HG02840 (cell line): ENCODE measurements around the gene SDK2.
"Not testable (repeated sequence)": the region's sequence is repeated elsewhere in the genome, so short reads cannot be mapped to it uniquely, and the experiment has no call there.

Source experiments
- ATAC-seq: cut with Tn5 transposase; IDR thresholded peaks from one replicate; pipeline ENCODE4 v1.9.1; 2021; ENCODE audit warnings: mild to moderate bottlenecking, moderate library complexity, moderate number of reproducible peaks; ENCODE audit not compliant: unreplicated experiment, low FRiP score

The SDK2 gene

DNA sequence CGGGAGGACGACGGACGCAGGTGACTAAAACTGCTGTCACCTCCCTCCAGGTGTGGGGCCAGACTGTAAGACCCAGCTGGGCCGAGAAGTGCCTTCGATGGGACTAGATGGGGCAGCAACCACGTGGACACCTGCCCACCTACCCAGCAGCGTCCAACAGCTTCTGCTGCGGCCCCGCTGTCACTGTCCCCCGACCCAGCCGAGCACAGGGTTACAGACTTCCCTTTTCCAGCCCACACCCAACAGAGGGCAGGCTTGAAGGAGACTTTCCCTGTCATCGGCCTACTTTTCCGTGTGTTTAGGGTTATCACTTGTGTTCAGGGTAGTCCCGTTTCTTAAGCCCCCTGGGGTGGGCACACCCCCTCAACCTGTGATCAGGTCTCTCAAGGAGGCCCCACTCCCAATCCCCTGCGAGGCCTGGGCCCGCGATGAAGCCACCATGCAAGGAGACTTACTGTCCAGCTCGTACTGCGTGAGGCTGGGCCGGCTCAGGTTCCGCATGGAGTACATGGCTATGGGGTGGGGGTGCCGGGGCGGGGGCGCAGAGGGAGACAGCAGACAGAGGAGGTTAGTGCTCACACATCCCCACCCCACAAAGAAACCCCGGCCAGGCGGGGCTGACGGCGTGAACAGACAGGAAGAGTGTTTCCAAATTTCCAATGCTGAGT is 263.7 kb downstream of the SDK2 start:
- no peak for ATAC-seq

DNA sequence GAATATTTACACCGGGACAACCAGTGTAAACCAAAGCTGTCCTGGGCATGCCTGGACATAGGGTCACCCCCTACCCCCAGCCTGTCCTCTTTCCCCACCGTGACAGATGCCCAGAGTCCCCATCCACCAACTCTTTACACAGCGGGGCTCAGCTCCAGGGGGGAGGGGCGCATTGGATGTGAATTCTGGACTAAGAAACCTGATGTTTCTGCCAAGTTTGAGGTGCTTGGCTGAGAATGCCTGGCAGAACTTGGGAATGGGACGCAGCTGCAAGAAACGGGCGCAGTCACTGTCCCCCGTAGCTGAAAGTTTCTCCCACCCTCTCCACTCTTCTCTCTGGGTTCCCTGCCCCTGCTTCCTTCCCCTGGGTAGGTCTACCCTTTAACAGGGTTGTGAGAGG is 264.4 kb downstream of the SDK2 start:
- no peak for ATAC-seq

DNA sequence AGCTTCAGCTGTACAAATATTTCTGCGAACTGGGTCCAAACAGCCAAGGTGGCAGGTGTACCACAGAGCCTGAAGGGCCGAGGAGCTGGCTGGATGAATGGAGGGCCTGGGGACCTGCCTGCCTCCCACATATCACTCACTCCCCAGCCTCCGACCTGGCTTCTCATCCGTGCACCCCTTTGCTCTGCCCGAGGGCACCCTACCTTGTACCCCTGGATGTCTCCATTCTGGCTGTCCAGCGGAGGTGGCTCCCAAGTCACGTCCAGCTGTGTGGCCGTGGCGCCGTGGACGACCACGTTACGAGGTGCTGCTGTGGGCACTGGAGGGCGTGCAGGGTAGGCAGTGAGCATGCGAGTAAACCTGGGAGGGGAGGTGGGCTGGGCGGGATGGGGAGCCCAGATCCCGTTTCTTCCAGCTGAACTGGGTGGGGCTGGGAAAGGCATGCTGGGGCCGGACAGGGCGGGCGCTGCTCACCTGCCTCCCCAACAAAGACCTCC is 265.2 kb downstream of the SDK2 start:
- ATAC-seq = no peak

DNA sequence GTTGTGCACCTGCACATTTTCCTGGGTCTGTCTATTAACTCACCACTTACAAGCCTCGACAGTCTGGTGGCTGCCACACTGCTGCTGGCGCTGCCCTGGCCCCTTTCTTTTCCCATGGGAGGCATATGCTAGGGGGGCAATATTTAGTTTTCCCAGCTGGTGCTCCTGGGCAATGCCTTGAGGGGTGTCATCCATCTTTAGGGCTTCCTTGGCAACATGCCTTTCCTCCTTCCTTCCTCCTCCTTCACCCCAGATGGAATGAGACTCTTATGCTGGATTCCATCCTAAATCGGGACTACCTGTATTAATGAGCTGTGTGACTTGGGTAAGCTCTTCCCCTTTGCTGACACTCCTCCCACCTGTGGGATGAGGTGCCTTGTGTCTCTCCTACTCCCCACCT is 267.6 kb downstream of the SDK2 start:
- ATAC-seq = no peak

DNA sequence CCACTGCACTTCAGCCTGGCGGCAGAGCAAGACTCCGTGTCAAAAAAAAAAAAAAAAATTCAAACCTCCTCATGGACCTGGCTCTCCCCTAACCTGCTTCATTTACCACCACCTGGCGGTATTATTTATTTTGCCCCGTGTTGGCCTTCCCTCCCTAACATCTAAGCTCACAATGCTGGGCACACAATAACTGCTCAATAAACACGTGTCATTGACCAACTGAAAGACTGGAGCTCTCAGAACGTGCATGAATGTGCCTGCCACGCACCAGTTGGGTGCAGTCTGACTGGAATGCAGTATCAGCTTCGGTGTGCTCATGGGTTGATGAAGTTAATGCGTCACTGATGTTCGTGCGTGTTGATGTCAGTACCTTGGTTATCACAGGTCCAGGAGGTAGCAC is 268.1 kb downstream of the SDK2 start:
- no peak for ATAC-seq

DNA sequence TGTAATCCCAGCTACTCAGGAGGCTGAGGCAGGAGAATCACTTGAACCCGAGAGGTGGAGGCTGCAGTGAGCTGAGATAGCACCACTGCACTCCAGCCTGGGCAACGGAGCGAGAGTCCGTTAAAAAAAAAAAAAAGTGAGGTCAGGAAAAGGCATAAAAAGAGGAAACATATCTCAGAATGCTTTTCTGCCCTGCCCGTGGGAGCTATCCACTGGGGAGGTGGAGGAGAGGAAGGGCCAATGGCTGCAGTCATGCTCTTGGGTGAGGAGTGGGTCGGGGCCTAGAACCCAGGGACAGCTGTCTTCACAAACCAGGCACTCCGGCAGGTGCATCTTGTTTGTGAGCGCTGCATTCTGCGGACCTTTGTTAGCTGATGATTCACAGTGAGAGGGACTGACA is 272.4 kb downstream of the SDK2 start:
- no peak for ATAC-seq

DNA sequence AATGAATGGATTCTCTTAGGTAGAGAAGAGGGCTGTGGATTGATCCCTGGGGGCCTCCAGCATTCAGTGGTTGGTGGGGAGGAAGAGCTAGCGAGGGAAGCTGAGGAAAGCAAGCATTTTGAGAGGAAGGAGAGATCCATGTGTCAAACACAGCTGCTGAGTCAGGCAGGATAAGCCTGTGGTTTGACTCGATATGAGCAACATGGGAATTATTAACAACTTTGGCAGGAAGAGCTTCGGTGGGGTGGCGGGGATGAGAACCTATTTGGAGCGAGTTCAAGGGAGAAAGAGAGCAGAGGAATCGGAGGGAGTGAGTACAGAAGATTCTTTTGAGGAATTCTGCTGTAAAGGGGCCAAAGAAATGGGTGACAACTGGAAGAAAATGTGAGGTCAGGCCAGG is 273.0 kb downstream of the SDK2 start:
- no peak for ATAC-seq

DNA sequence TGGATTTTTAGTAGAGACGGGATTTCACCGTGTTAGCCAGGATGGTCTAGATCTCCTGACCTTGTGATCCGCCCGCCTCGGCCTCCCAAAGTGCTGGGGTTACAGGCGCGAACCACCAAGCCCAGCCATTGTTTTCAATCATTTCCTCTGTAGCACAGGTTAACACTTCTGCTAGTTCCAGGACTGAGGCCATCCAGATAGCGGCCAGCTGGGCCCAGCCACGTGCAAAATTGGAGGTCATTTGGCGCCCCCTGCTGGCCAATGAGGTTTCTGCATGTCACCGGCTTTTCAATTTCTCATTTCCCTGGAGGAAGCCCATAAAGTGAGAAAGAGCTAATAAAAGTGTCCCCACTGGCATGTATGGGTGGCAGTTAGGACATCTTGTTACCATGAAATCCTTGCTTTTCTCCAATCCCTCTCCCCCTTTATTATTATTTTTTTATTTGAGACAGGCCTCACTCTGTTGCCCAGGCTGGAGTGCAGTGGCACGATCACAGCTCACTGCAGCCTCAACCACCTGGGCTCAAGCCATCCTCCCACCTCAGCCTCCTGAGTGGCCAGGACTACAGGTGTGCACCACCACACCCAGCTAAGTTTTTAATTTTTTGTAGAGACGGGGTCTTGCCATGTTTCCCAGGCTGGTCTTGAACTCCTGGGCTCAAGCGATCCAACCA is 274.3 kb downstream of the SDK2 start:
- ATAC-seq = not testable (repeated sequence)

DNA sequence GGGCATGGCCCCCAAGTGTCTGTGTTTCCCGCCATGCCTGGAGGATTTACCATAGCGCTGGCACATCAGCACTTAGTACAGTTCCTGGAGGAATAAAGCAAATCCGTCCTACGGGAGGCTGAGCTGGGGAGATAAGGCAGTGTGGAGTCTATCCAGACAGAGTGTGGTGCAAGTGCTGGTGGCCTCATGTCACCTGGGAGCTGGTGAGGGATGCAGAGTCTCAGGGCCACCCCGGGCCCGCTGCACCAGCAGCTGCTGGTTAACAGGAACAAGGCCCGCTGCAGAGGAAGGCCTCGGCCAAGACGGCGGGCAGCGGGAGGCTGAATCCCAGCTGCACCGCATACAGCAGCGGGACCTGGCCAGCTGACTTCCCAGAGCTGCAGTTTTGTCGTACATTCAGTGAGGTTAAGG is 275.1 kb downstream of the SDK2 start:
- no peak for ATAC-seq

DNA sequence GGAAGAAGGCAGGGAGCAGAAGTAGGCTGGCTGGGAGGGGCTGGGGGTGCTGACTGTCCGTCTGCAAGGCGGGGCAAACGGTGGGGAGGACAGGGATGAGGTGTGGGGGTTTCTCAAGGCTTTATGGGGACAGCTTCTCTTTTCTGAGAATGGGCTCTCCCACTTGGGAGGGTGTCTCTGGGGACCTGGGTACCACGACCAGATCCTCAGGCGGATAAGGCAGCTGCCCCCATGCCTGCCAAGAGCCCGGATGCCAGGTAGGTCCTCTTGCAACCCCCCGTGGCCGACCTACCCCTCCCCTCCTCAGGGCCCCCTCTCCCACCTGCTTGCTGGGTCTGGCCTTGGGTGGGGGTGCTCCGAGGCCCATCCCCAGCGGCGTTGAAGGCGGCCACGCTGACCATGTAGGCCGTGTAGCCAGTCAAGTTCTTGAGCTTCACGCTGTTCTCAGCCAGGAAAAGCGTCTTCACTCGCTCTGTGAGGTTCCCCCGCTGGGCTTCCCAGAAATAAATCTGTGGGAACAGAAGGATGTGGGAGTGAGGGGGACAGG is 276.1 kb downstream of the SDK2 start:
- no peak for ATAC-seq

DNA sequence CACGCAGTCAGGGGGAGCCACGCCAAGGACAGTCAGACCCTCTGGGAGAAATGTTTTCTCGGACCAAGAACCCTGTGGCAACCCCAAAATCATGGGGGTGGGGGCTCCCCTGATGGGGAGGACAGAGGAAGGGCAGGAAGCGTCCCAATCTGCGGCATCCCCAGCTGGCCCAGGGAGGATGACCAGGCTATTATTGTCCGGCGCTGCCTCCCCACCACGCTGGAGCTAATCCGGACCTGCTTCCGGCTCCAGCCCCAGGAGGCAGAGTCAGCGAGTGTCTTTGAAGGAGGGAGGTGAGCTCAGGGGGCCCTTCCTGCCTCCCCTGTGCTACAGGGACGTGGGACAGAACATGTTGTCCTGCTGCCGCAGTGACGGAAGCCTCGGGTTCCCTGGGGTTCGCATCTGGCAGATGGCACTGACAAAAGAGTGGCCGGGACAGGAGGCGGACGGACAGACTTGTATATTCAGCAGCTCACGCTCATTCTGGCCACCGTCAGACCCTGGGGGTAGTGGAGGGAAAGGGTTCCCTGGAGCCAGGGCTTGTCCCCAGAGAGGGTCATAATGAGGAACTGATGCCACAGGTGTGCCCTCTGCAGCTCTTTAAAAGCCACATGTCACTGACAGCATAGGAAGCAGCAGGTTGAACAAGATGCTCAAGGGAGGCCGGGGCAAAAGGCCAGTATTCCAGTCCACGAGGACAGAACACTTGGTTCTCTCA is 278.2 kb downstream of the SDK2 start:
- no peak for ATAC-seq

DNA sequence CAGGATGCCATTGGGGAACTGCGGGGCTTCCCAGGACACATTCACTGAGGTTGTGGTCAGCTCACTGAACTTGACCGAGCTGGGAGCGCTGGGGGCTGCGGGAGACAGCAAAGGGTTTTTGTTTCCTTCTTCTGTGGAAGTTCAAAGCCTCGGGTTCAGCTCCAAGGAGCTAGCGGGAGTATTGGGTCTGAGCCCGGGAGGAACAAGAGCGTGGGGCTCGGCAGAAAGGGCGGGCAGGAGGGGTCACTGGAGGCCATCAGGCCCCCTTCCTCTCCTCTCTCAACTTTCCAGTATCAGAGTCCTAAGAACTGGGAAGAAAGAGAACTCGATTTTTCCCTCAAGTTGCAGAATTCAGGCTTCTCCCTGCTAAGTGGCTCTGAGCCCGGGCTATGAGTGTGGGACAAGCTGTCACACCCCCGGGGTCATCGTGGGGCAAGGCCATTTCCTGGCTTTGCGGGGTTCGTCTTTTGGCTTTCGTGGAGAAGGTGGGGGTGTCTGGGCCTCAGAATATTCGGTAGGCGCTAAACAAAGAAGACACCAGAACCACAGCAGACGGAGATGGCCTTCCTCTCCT is 278.9 kb downstream of the SDK2 start:
- ATAC-seq = no peak

DNA sequence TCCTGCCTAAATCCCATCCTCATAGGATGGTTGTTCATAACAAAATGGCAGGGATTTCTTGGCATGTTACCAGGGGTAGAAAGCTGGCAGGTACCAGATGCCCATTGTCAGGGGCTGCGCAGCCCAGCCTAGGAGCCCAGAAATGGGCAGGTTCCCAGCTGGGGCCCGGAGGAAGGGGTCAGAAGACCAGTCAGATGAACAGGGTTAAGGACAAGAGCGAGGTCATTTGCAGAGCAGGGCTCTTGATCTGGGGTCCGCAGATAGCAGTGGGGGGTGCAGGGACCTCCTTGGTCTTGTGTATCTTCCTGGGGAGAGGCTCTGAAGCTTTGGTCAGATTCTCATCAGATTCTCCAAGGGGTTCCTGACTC is 280.1 kb downstream of the SDK2 start:
- ATAC-seq = no peak

DNA sequence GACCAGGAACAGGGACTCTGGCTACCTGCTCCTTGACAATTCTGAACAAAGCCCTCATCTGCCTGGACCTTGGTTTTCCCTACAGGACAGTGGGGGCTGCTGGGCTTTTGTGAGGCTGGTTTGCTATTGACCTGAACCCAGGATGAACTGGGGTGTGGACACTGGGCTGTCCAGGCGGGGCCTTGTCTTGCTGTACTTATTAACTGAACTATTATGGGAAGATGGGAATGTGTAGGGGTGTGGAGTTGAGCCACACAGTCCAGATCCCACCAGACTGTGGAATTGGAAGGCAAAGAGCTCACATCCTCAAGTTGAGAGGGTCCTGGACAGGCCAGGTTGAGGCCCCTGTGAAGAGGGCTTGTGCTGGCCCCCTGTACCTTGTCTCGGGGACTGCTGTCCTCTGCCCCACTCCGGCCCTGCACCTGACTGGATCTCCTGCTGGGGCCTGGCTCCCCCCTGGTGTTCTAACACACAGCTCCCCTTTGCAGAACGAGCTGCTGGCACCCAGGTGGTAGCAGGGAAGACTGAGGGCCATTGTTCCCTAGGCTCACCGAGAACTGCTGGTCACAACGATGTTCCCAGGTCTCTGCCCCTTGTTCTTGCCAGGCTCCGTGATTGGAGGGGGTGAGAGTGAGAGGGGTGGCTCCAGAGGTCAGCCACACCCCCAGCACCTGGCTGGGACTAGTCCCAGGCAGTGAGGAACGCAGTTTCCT is 280.6 kb downstream of the SDK2 start:
- no peak for ATAC-seq

DNA sequence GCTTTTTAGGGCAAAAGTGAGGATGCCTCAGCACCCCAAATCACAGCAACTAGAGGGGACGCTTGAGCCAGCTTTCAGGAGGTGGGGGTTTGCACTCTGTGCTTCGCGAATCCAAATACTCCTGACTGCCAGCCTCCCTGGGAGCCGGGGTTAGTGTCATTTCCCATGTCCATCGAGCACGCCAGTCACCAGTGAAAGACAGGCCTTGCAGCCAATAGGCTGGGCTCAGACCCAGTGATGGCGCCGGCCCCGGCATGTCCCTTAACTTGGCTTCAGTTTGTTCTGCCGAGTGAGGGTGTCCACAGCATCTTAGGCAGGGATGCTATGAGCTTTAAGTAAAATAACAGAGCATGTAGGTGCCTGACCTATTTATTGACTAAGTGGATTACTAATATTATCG is 281.5 kb downstream of the SDK2 start:
- ATAC-seq = no peak

DNA sequence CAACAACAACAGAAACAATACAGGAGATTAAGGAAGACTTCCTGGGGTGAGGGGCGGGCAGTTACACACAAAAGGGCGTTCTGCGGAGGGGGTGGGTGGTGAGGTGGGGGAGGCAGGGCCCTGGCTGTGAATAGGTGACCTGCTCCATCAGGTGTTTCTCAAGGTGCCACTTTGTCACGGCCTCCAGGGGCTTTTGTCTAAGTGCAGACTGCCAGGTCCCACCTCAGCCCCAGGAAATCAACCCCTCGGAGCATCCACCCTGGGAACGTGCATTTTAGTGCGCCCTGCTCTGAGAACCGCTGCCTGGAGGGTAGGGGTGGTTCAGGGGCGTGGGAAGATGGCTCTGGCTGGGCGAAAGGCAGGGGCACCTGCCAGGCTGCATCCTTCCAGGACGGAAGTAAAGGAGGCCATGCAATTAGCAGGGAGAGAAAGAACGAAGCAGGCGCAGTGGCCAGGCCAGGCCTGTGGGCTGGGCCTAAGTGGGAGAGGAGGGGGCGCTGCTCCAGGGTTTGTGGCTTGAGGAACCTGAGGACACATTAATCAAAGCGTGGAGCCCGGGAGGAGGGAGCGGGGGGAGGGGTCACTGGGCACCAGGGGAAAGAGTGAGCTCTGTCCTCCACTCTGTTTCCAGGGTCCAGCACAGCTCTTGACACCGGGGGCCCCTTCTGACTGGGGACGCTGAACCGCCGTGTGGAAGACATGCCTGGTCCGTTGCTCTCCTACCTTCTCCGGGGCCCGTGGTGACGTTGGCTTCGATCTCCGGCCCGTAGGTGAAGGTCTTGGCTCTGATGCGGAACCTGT is 283.1 kb downstream of the SDK2 start:
- no peak for ATAC-seq

DNA sequence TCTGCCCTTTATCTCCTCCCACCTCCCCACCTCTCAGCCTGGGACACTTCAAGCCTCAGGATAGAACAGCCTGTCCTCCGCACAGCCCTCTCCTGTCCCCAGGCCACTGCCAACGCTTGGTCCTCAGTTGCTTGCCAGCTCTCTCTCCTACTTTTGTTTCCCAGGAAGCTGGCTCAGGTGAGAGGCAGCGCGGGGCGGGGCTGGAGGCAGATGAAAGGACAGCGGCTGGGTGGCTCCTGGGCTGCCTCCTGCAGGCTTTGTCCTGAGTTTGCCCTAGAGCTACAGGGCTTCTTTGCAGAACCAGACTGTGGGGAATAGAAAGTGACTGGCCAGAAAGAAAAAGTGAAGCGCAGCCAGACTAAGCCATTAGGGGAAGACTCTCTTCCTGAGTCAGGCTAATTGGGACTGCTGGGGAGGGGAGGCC is 284.2 kb downstream of the SDK2 start:
- ATAC-seq = no peak

DNA sequence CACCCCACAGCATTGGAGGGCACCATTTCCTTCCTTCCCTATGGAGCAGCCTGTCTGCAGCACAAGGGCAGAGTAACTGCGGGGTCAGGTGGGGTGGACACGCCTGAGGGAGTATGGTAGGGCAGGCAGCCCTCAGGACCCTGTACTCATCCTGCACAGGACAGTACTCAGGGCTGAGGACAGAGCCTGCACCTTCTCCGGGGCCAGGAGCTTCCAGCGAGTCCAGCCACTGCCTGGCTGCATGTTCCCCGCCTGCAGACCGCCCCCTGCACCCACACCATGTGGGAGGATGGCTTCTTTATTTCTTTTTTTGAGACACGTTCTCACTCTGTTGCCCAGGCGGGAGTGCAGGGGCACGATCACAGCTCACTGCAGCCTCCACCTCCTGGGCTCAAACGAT is 284.9 kb downstream of the SDK2 start:
- no peak for ATAC-seq

DNA sequence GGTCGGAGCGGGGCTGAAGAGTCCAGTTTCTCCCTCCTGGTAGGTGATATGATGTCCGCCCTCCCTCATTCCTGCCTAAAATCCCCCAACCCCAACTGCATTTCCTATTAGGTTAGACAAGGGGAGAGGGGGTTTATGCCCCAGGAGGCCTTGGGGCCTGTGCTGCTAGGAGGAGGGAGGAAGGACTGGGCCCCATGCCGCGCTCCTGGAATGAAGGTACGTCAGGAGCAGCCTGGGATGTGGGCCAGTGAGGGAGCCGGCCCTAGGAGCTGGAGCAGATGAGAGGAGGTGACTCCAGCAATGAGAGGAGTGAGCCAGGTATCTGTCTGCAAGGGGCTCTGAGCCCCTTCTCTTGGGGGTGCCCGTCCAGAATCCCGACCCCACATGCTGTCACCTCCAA is 285.6 kb downstream of the SDK2 start:
- no peak for ATAC-seq

DNA sequence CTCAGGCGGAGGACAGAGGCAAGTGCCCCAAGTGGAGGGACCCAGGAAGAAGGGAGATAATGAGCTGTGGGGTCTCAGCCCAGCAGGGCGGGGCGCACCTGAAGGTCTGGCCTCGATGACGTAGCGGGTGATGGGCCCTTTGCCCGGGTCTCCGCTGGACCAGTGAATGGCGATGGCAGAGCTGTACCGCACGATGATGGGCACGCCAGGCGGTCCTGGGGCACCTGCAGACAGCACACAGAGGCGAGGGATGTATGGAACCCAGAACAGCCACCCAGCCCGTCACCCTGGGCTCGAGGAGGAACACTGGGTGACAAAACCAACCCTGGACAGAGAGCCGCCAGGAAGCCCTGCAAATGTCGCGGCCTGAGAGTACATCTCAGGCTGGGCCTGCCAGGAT is 286.3 kb downstream of the SDK2 start:
- ATAC-seq = no peak
